GM23338 (cell line): ENCODE measurements around the gene ANKS1B. TPM values are rescaled to one million over a fixed set of nuclear protein-coding genes. Genes with fewer than 3 reads are reported as not detected.

Experiments
- ATAC-seq: fragments of 200-7000 bp; cut with Tn5 transposase; 3 replicates; pipeline ENCODE4 v1.9.1; 2020
- DNase-seq: peaks from one replicate; pipeline ENCODE4 v3.0.0-alpha.2; 2015; ENCODE audit warnings: low spot score
- H2AFZ ChIP-seq: fragments of 200-600 bp; sonication (generic); 2 replicates; pipeline ENCODE4 v1.8.0; 2016; ENCODE audit warnings: antibody characterized with exemption, mild to moderate bottlenecking, moderate library complexity
- H3F3A ChIP-seq: fragments of 200-600 bp; sonication (generic); replicated peaks from 2 replicates; pipeline ENCODE4 v1.8.0; 2017; ENCODE audit warnings: antibody characterized with exemption, mixed run types, low read depth
- H3K27ac ChIP-seq: fragments of 200-600 bp; sonication (generic); 2 replicates; pipeline ENCODE4 v1.6.1; 2016; ENCODE audit warnings: low read depth
- H3K27me3 ChIP-seq: fragments of 200-600 bp; sonication (generic); 2 replicates; pipeline ENCODE4 v1.8.0; 2016; ENCODE audit warnings: mild to moderate bottlenecking, mixed run types, moderate library complexity; ENCODE audit not compliant: insufficient read depth
- H3K36me3 ChIP-seq: fragments of 200-600 bp; sonication (generic); 2 replicates; pipeline ENCODE4 v1.8.0; 2016; ENCODE audit warnings: mild to moderate bottlenecking; ENCODE audit not compliant: insufficient read depth
- H3K4me1 ChIP-seq: fragments of 200-600 bp; sonication (generic); 2 replicates; pipeline ENCODE4 v1.8.0; 2016; ENCODE audit warnings: mild to moderate bottlenecking, moderate library complexity; ENCODE audit not compliant: insufficient read depth
- H3K4me2 ChIP-seq: fragments of 200-600 bp; sonication (generic); 2 replicates; pipeline ENCODE4 v1.7.1; 2017; ENCODE audit warnings: mixed run types
- H3K4me3 ChIP-seq: fragments of 200-600 bp; sonication (generic); 2 replicates; pipeline ENCODE4 v1.6.1; 2016; ENCODE audit warnings: mixed run types
- H3K79me2 ChIP-seq: fragments of 200-600 bp; sonication (generic); replicated peaks from 2 replicates; pipeline ENCODE4 v1.8.0; 2017; ENCODE audit warnings: mild to moderate bottlenecking; ENCODE audit not compliant: insufficient read depth
- H3K9me2 ChIP-seq: fragments of 200-600 bp; sonication (generic); 2 replicates; pipeline ENCODE4 v1.8.0; 2017; ENCODE audit not compliant: insufficient read depth
- H4K20me1 ChIP-seq: fragments of 200-600 bp; sonication (generic); replicated peaks from 2 replicates; pipeline ENCODE4 v1.8.0; 2017; ENCODE audit warnings: mild to moderate bottlenecking; ENCODE audit not compliant: insufficient read depth
- H3K27ac Mint-ChIP-seq: 2 replicates; pipeline ENCODE4 v1.8.0; 2020; ENCODE audit warnings: inconsistent platforms, mild to moderate bottlenecking, moderate library complexity, mixed read lengths
- H3K27me3 Mint-ChIP-seq: 3 replicates; pipeline ENCODE4 v1.8.0; 2022; ENCODE audit warnings: low read depth, mild to moderate bottlenecking, moderate library complexity, mixed read lengths, inconsistent platforms; ENCODE audit not compliant: insufficient read depth, poor library complexity
- H3K36me3 Mint-ChIP-seq: 3 replicates; pipeline ENCODE4 v1.8.0; 2021; ENCODE audit warnings: low read depth, mild to moderate bottlenecking, inconsistent platforms, moderate library complexity, mixed read lengths
- H3K4me1 Mint-ChIP-seq: 3 replicates; pipeline ENCODE4 v1.8.0; 2020; ENCODE audit warnings: mild to moderate bottlenecking, inconsistent platforms, mixed read lengths
- H3K4me3 Mint-ChIP-seq: 3 replicates; pipeline ENCODE4 v1.8.0; 2021; ENCODE audit warnings: moderate library complexity, mild to moderate bottlenecking, inconsistent platforms, mixed read lengths
- H3K9me3 Mint-ChIP-seq: 3 replicates; pipeline ENCODE4 v1.8.0; 2020; ENCODE audit warnings: moderate library complexity, mild to moderate bottlenecking, inconsistent platforms, mixed read lengths
- CTCF ChIP-seq, 2 experiments: fragments of 200-600 bp in 1 of 2; sonication (generic) in 1 of 2; conservative IDR thresholded peaks; 2 replicates each; pipeline versions ENCODE4 v1.5.1 to v1.6.1; 2016 to 2017; ENCODE audit warnings: antibody characterized with exemption in 2 of 2, low read depth in 2 of 2, mild to moderate bottlenecking in 2 of 2, moderate library complexity in 1 of 2
- EZH2phosphoT487 ChIP-seq: fragments of 200-600 bp; sonication (generic); IDR thresholded peaks from one replicate; pipeline ENCODE4 v1.8.1; 2018; ENCODE audit warnings: antibody characterized with exemption; ENCODE audit not compliant: unreplicated experiment
- polyA plus RNA-seq: library from polyadenylated mRNA; unstranded; fragments of >200 nt; fragmentation: Nextera tagmentation; extraction: Ambion mirVana; gene quantifications from 2 replicates; pipeline ENCODE4 v1.2.1, GENCODE V29; 2016
- total RNA-seq: library from RNA; depleted of rRNA; stranded (reverse); fragments of >200 nt; shearing (Covaris generic); gene quantifications from 2 replicates; pipeline ENCODE4 v1.2.3, GENCODE V29; 2014
- TF ChIP-seq, protein P1 (sequence below): IDR thresholded peaks from one replicate; pipeline ENCODE4 v1.6.1; 2018; ENCODE audit warnings: antibody characterized with exemption; ENCODE audit not compliant: unreplicated experiment

The ANKS1B gene
- total and polyA plus RNA-seq, 2 experiments from 2014 or later: 4.3 to 5.8 TPM

GRCh38 chr12:98743362-98743953 is 1241.3 kb downstream of the ANKS1B start:
- no peaks in the 10 kb centered on the region for H4K20me1 ChIP-seq
- no peaks in the 10 kb centered on the region for H3K36me3 ChIP-seq
- H3K9me3 Mint-ChIP-seq: no peaks in the 10 kb centered on the region
- no peaks in the 10 kb centered on the region for H3K36me3 Mint-ChIP-seq
- H3F3A ChIP-seq: no peaks in the 10 kb centered on the region
- peak; percentile 50 for ATAC-seq
- H3K4me3 ChIP-seq: no peak overlapping the region
- H3K4me2 ChIP-seq: no peak overlapping the region
- peaks cover 22% of the 10 kb centered on the region for H3K27me3 Mint-ChIP-seq
- H3K9me2 ChIP-seq: no peaks in the 10 kb centered on the region
- peak; percentile 77 to 84 for TF ChIP-seq CTCF (conservative IDR thresholded peaks at IDR 0.05; ENCODE audit: low read depth in 2 of 2)
- TF ChIP-seq, protein P1, sequence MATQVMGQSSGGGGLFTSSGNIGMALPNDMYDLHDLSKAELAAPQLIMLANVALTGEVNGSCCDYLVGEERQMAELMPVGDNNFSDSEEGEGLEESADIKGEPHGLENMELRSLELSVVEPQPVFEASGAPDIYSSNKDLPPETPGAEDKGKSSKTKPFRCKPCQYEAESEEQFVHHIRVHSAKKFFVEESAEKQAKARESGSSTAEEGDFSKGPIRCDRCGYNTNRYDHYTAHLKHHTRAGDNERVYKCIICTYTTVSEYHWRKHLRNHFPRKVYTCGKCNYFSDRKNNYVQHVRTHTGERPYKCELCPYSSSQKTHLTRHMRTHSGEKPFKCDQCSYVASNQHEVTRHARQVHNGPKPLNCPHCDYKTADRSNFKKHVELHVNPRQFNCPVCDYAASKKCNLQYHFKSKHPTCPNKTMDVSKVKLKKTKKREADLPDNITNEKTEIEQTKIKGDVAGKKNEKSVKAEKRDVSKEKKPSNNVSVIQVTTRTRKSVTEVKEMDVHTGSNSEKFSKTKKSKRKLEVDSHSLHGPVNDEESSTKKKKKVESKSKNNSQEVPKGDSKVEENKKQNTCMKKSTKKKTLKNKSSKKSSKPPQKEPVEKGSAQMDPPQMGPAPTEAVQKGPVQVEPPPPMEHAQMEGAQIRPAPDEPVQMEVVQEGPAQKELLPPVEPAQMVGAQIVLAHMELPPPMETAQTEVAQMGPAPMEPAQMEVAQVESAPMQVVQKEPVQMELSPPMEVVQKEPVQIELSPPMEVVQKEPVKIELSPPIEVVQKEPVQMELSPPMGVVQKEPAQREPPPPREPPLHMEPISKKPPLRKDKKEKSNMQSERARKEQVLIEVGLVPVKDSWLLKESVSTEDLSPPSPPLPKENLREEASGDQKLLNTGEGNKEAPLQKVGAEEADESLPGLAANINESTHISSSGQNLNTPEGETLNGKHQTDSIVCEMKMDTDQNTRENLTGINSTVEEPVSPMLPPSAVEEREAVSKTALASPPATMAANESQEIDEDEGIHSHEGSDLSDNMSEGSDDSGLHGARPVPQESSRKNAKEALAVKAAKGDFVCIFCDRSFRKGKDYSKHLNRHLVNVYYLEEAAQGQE: no peak
- peaks cover 25% of the 10 kb centered on the region for H3K4me1 ChIP-seq
- no peak overlapping the region for H3K27ac Mint-ChIP-seq
- H3K27ac ChIP-seq: no peak overlapping the region
- H3K4me1 Mint-ChIP-seq: peaks cover 25% of the 10 kb centered on the region
- no peaks in the 10 kb centered on the region for H3K79me2 ChIP-seq
- no peak overlapping the region for H2AFZ ChIP-seq
- H3K27me3 ChIP-seq: peaks cover 27% of the 10 kb centered on the region
- H3K4me3 Mint-ChIP-seq: no peak overlapping the region
- peak; percentile 73 for DNase-seq

DNA sequence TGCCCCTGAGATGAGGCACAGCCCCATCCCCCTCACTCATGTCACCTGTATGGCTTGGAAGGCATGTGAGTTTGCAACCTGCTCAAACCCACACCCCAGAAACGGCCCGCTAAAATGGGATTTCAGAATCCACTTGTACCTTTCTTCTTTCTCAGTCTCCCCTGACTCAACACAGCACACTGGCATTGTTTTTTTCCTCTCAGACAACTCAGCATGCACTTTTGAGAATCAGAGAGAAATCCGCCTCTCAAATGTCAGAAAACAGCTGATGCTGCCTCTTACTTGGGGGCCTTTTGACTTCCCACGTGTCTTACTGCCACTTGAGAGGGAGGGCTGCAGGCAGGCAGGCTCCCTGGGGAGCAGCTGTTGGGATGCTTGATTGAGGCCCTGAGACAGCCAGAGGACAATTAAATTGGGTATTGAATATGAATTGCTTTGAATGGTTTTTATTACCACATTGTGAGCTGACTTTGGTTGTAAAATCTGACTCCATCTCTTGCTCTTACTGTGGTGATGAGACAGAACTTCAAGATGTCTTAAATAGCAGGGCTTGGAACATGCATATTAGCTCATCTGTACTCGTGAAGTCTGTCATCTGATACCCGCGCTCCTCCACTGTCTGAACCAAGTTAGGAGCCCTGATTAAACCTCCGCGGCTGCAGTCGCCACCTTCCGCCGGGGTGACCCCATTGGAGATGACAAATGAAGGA is 1243.0 kb downstream of the ANKS1B start:
- Mint-ChIP-seq H3K27ac (no peak overlapping the region), H3K9me3 (no peaks in the 10 kb centered on the region), H3K27me3 (peaks cover 19% of the 10 kb centered on the region), H3K4me3 (no peak overlapping the region), H3K36me3 (no peaks in the 10 kb centered on the region), H3K4me1 (peaks cover 28% of the 10 kb centered on the region)
- H3K27me3 ChIP-seq: peaks cover 21% of the 10 kb centered on the region
- peak overlapping the region; percentile 18 for H3K4me2 ChIP-seq
- no peak overlapping the region for H3K27ac ChIP-seq
- no peaks in the 10 kb centered on the region for H3K9me2 ChIP-seq
- H3K36me3 ChIP-seq: no peaks in the 10 kb centered on the region
- H3K79me2 ChIP-seq: no peaks in the 10 kb centered on the region
- H3F3A ChIP-seq: no peaks in the 10 kb centered on the region
- H3K4me1 ChIP-seq: peaks cover 25% of the 10 kb centered on the region
- H2AFZ ChIP-seq: no peak overlapping the region
- TF ChIP-seq EZH2phosphoT487 (no peak), CTCF (conservative IDR thresholded peaks at IDR 0.05; ENCODE audit: low read depth in 2 of 2) (peak in 1 of 2 experiments; percentile 21; a peak in 1 of 4 replicates)
- DNase-seq (peak; percentile 51), ATAC-seq (peak; percentile 52)
- H4K20me1 ChIP-seq: no peaks in the 10 kb centered on the region
- H3K4me3 ChIP-seq: no peak overlapping the region
